ENCODE data around the gene SERPINB12.

SERPINB12 gene

DNA sequence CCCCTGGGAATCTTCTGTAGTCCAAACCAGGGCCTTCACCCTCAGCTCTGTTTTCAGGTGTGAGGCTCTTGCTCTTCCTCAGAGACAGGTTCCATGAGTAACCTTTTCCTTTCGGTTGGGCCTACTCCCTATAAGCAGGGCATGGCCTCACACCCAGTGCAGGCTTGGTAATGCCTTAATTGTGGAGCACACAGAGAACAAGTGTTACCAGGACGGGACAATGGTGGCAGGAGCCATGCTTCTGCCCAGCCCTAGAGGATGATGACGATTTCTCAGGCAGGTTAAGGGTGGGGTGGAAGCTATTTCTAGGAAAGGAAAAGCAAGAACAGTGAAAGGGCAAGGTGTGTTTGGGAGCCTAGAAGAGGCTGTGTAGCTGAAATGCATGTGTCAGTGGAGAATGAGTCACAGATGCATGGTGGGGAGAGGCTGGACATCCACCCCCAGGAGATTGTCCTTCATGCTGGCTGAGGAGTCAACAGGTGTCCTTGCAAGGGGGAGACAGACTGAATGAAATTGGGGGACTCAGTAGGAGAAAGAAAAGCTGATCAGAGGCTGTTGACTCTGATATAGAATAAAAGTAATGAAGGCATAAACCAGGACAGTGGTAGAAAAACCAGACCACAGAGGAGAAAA, 22.0 kb upstream of the SERPINB12 start:
- H3K4me1 ChIP-seq (ENCODE audit: control insufficient read depth, insufficient read depth, low read length) = no peaks in the 10 kb centered on the region
- no peaks in the 10 kb centered on the region for H3K36me3 ChIP-seq (ENCODE audit: control insufficient read depth, insufficient read depth, low read length)
- no peaks in the 10 kb centered on the region for H3K27me3 ChIP-seq (ENCODE audit: control insufficient read depth, insufficient read depth, low read length)
- no peak overlapping the region for H3K27ac ChIP-seq (ENCODE audit: low read depth, low read length)
- no peak overlapping the region for H3K9ac ChIP-seq (ENCODE audit: low read length)
- no peak overlapping the region for H3K4me3 ChIP-seq (ENCODE audit: low read length)

DNA sequence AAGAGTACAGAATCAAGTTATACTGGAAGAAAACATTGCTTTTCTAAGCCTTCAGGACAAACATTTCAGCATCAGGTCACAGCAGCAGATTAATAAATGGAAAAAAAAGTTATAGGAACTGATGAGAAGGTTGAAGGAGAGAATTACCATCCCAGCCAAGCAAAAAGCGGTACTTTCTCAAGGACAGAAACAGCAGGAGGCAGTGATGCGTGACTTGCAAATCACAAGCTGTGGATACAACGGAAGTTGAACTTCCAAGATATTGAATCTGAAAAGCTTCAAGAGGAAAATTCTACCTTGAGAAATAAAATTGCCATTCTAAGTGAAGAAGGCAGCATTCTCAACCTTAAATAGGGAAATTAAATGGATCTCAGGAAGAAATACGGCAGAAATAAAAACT, 18.5 kb upstream of the SERPINB12 start:
- H3K4me1 ChIP-seq (ENCODE audit: control insufficient read depth, insufficient read depth, low read length) = no peaks in the 10 kb centered on the region
- no peak overlapping the region for H3K9ac ChIP-seq (ENCODE audit: low read length)
- no peak overlapping the region for H3K4me3 ChIP-seq (ENCODE audit: low read length)
- H3K27me3 ChIP-seq (ENCODE audit: control insufficient read depth, insufficient read depth, low read length) = no peaks in the 10 kb centered on the region
- no peak overlapping the region for H3K27ac ChIP-seq (ENCODE audit: low read depth, low read length)
- no peaks in the 10 kb centered on the region for H3K36me3 ChIP-seq (ENCODE audit: control insufficient read depth, insufficient read depth, low read length)

DNA sequence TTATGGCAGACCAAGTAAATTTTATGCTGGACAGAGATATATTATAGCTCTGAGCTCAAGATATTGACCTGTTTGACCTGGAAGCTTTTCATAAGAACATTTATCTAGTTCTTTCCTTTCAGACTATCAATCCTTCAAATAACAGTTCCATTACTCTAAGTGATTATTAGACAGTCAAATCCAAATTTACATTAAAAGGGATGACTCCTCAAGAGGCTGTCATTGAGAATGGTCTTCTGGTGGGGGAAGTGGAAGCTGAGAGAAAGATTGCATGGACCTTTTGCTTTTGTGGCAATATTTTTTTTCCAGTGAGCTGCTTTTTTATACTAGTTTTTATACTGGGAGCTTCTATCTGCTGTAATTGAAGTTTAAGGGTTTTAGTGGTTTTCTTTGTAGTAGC, 14.9 kb upstream of the SERPINB12 start:
- Histone ChIP-seq H3K4me1 (ENCODE audit: control insufficient read depth, insufficient read depth, low read length) (no peaks in the 10 kb centered on the region), H3K27ac (ENCODE audit: low read depth, low read length) (no peak overlapping the region), H3K4me3 (ENCODE audit: low read length) (no peak overlapping the region), H3K36me3 (ENCODE audit: control insufficient read depth, insufficient read depth, low read length) (no peaks in the 10 kb centered on the region), H3K27me3 (ENCODE audit: control insufficient read depth, insufficient read depth, low read length) (no peaks in the 10 kb centered on the region), H3K9ac (ENCODE audit: low read length) (no peak overlapping the region)

- no peaks in the 10 kb centered on the region for H3K36me3 ChIP-seq (ENCODE audit: control insufficient read depth, insufficient read depth, low read length)
- H3K27ac ChIP-seq (ENCODE audit: low read depth, low read length) = no peak overlapping the region
- H3K27me3 ChIP-seq (ENCODE audit: control insufficient read depth, insufficient read depth, low read length) = no peaks in the 10 kb centered on the region
- no peak overlapping the region for H3K9ac ChIP-seq (ENCODE audit: low read length)
- H3K4me1 ChIP-seq (ENCODE audit: control insufficient read depth, insufficient read depth, low read length) = no peaks in the 10 kb centered on the region
- no peak overlapping the region for H3K4me3 ChIP-seq (ENCODE audit: low read length)
These were observed 13.2 kb upstream of the SERPINB12 start for GRCh38 chr18:63528863-63529492.

- Histone ChIP-seq H3K27me3 (ENCODE audit: control insufficient read depth, insufficient read depth, low read length) (no peaks in the 10 kb centered on the region), H3K4me1 (ENCODE audit: control insufficient read depth, insufficient read depth, low read length) (no peaks in the 10 kb centered on the region), H3K9ac (ENCODE audit: low read length) (no peak overlapping the region), H3K27ac (ENCODE audit: low read depth, low read length) (no peak overlapping the region), H3K4me3 (ENCODE audit: low read length) (no peak overlapping the region), H3K36me3 (ENCODE audit: control insufficient read depth, insufficient read depth, low read length) (no peaks in the 10 kb centered on the region)
These were observed 9.7 kb upstream of the SERPINB12 start for GRCh38 chr18:63532471-63532870.

GRCh38 chr18:63534615-63535014, 7.6 kb upstream of the SERPINB12 start:
- no peak overlapping the region for H3K9ac ChIP-seq (ENCODE audit: low read length)
- H3K4me1 ChIP-seq (ENCODE audit: control insufficient read depth, insufficient read depth, low read length) = no peaks in the 10 kb centered on the region
- no peaks in the 10 kb centered on the region for H3K27me3 ChIP-seq (ENCODE audit: control insufficient read depth, insufficient read depth, low read length)
- H3K27ac ChIP-seq (ENCODE audit: low read depth, low read length) = no peak overlapping the region
- H3K36me3 ChIP-seq (ENCODE audit: control insufficient read depth, insufficient read depth, low read length) = no peaks in the 10 kb centered on the region
- H3K4me3 ChIP-seq (ENCODE audit: low read length) = no peak overlapping the region

GRCh38 chr18:63539904-63540510, 2.2 kb upstream of the SERPINB12 start:
- Histone ChIP-seq H3K27me3 (ENCODE audit: control insufficient read depth, insufficient read depth, low read length) (no peaks in the 10 kb centered on the region), H3K36me3 (ENCODE audit: control insufficient read depth, insufficient read depth, low read length) (no peaks in the 10 kb centered on the region), H3K4me1 (ENCODE audit: control insufficient read depth, insufficient read depth, low read length) (no peaks in the 10 kb centered on the region)

DNA sequence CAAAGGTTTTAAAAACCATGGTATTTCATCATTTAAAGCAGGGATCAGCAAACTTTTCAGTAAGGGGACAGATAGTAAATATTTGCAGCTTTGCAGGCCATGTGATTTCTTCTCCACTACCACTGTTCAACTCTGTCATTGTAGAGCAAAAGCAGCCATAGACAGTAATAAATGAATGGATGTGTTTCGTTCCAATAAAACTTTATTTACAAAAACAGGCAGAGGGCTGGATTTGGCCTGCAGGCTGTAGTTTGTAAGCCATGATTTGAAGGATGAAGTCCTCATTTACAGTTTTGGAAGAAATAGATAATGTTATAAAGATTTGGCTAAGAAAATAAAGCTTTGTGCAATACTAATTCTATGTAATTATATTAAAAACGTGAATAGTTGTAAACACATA, 1.8 kb downstream of the SERPINB12 start:
- Histone ChIP-seq H3K36me3 (ENCODE audit: control insufficient read depth, insufficient read depth, low read length) (no peaks in the 10 kb centered on the region), H3K4me1 (ENCODE audit: control insufficient read depth, insufficient read depth, low read length) (no peaks in the 10 kb centered on the region), H3K4me3 (ENCODE audit: low read length) (no peak overlapping the region), H3K9ac (ENCODE audit: low read length) (no peak overlapping the region), H3K27ac (ENCODE audit: low read depth, low read length) (no peak overlapping the region), H3K27me3 (ENCODE audit: control insufficient read depth, insufficient read depth, low read length) (no peaks in the 10 kb centered on the region)

More at GRCh38 chr18:63539904-63540510, 2.2 kb upstream of the SERPINB12 start:
- H3K27ac ChIP-seq (ENCODE audit: low read depth, low read length) = no peak overlapping the region
- H3K4me3 ChIP-seq (ENCODE audit: low read length) = no peak overlapping the region
- H3K9ac ChIP-seq (ENCODE audit: low read length) = no peak overlapping the region

- Histone ChIP-seq H3K4me3 (ENCODE audit: low read length) (no peak overlapping the region), H3K36me3 (ENCODE audit: control insufficient read depth, insufficient read depth, low read length) (no peaks in the 10 kb centered on the region), H3K27me3 (ENCODE audit: control insufficient read depth, insufficient read depth, low read length) (no peaks in the 10 kb centered on the region), H3K4me1 (ENCODE audit: control insufficient read depth, insufficient read depth, low read length) (no peaks in the 10 kb centered on the region), H3K27ac (ENCODE audit: low read depth, low read length) (no peak overlapping the region), H3K9ac (ENCODE audit: low read length) (no peak overlapping the region)
These were observed 2.8 kb downstream of the SERPINB12 start for GRCh38 chr18:63545000-63545399.

- no peaks in the 10 kb centered on the region for H3K36me3 ChIP-seq (ENCODE audit: control insufficient read depth, insufficient read depth, low read length)
- no peak overlapping the region for H3K27ac ChIP-seq (ENCODE audit: low read depth, low read length)
- no peak overlapping the region for H3K4me3 ChIP-seq (ENCODE audit: low read length)
- H3K4me1 ChIP-seq (ENCODE audit: control insufficient read depth, insufficient read depth, low read length) = peaks cover 8% of the 10 kb centered on the region
- H3K27me3 ChIP-seq (ENCODE audit: control insufficient read depth, insufficient read depth, low read length) = no peaks in the 10 kb centered on the region
- H3K9ac ChIP-seq (ENCODE audit: low read length) = no peak overlapping the region
These were observed 7.9 kb downstream of the SERPINB12 start for GRCh38 chr18:63550068-63550467.

GRCh38 chr18:63551769-63552168, 9.6 kb downstream of the SERPINB12 start:
- no peaks in the 10 kb centered on the region for H3K27me3 ChIP-seq (ENCODE audit: control insufficient read depth, insufficient read depth, low read length)
- no peak overlapping the region for H3K4me3 ChIP-seq (ENCODE audit: low read length)
- peaks cover 8% of the 10 kb centered on the region for H3K4me1 ChIP-seq (ENCODE audit: control insufficient read depth, insufficient read depth, low read length)
- H3K27ac ChIP-seq (ENCODE audit: low read depth, low read length) = no peak overlapping the region
- no peaks in the 10 kb centered on the region for H3K36me3 ChIP-seq (ENCODE audit: control insufficient read depth, insufficient read depth, low read length)
- no peak overlapping the region for H3K9ac ChIP-seq (ENCODE audit: low read length)

GRCh38 chr18:63552581-63552980, 10.4 kb downstream of the SERPINB12 start:
- Histone ChIP-seq H3K27me3 (ENCODE audit: control insufficient read depth, insufficient read depth, low read length) (no peaks in the 10 kb centered on the region), H3K27ac (ENCODE audit: low read depth, low read length) (no peak overlapping the region), H3K9ac (ENCODE audit: low read length) (no peak overlapping the region), H3K36me3 (ENCODE audit: control insufficient read depth, insufficient read depth, low read length) (no peaks in the 10 kb centered on the region), H3K4me3 (ENCODE audit: low read length) (no peak overlapping the region), H3K4me1 (ENCODE audit: control insufficient read depth, insufficient read depth, low read length) (peaks cover 8% of the 10 kb centered on the region)

DNA sequence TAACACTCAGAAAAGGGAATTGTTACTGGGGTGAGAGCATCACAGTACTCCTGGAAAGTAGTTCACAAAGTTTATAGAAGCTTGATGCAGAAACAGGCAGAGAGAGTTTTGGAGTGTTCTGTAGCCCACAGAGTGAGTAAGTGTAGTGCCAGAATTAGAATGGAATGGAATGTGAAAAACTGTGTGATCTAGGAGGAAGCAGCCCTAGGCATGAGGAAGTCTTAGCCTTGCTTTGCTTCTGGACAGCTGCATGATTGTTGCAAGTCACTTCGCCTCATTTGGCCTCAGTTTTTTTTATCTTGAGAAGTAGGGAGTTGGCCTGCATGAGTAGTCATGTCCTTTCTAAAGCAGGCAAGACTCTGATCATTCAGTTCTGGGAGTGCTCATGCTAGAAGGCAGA, 10.9 kb downstream of the SERPINB12 start:
- H3K4me1 ChIP-seq (ENCODE audit: control insufficient read depth, insufficient read depth, low read length) = peaks cover 8% of the 10 kb centered on the region
- no peak overlapping the region for H3K27ac ChIP-seq (ENCODE audit: low read depth, low read length)
- no peak overlapping the region for H3K4me3 ChIP-seq (ENCODE audit: low read length)
- no peak overlapping the region for H3K9ac ChIP-seq (ENCODE audit: low read length)
- H3K27me3 ChIP-seq (ENCODE audit: control insufficient read depth, insufficient read depth, low read length) = no peaks in the 10 kb centered on the region
- no peaks in the 10 kb centered on the region for H3K36me3 ChIP-seq (ENCODE audit: control insufficient read depth, insufficient read depth, low read length)

Data from rectal smooth muscle tissue (tissue), 1 donor.